ENCODE results near the gene CEACAM4.
A peak's percentile ranks its signal among the peaks of the same experiment; 100 is the strongest.

CEACAM4 gene

GRCh38 chr19:41616792-41617621, 9.9 kb downstream of the CEACAM4 start:
- no peak for DNase-seq

DNA sequence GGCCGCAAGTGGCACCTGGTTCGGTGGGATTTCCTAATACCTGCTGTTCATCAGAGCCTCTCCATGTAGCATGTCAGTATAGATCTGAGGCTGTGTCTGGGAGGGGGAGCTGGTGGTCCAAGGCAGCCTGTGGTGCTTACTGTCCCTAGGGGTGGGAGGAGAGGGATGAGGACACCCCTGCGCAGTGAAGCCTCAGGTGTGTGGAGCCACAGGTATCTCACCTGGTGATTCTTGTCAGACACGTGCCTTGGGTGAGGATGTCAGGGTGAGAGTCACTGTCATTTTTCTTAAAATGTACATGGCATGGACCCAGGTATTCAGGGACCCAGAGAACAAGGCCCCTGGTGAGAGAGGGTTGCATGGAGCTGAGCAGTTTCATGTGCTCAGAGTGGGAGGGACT, 11.7 kb downstream of the CEACAM4 start:
- no peak for DNase-seq

DNA sequence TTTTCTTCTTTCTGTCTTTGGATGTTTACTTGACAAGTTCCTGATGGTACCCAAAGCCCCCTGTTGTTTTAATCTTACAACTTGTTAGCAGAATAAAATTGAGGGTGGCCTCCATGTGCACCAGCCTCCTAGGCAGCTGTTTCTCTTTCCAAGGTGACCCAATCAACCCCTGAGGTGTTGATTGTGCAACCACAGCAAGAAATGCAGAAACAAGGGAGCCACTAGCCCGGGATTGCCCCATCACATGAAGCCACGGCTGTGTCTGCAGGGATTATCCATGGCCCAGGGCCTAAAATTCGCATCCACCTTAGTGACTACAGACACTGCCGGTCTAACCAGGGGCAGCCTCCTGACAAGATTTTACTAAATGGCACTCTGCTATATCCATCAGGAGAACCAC, 14.4 kb downstream of the CEACAM4 start:
- no peak for DNase-seq

DNA sequence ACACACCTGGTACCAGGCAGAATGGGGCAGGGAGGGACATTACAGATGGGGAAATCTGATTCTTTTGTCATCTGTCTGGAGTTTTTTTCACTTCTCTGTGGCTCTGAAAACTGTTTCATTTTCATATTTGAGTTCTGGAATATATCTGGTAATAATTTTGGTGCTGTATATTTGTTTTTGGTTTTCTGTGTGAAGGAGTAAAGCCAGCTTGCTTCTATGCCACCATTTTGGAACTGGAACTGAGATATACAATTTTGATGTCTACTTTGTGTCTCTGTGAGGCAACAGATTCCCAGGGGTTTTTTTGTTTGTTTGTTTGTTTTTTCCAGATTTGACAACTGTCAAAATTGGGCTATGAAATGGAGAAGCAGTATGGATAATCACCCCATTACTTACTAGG, 16.1 kb downstream of the CEACAM4 start:
- DNase-seq: no peak

DNA sequence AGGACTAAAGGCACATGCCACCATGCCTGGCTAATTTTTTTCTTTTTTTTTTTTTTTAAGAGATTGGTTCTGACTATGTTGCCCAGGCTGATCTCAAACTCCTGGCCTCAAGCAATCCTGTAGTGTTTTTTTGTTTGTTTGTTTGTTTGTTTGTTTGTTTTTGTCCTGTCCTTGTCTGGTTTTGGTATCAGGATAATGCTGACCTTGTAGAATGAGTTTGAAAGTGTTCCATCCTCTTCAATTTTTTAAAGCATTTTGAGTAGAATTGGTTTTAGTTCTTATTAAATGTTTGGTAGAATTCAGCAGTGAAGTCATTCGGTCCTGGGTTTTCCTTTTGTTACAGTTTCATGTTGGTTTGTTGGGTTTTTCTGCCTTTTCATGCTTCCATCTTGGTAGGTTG, 19.2 kb downstream of the CEACAM4 start:
- no peak for DNase-seq

DNA sequence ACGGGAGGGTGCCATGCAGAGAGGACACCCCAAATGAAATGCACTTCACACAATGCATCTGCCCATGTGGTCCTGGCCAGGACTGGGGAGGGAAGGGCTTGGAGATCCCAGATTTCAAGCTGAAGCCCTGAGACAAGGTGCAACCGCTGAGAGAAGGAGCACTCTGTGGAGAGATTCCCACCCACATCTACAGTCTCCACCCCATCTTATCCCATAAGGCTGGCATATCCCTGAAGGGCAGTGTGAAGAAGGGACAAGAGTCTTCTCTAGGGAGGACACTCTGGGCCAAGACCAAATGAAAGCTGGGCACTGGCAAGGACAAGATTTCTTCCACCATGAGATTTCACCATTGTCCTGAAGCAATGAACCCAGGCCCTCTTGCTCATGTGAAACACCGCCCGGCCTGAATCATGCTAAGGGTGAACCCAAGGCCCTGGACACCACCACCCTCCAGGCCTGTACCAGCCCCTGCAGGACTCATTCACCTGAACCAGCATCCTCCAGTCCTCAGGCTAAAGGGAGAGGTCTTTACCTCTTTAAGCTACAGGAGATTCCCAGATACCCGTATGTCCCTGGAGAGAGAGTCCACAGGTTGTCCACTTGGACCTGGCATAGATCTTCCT, 20.5 kb downstream of the CEACAM4 start:
- no peak for DNase-seq

- no peak for DNase-seq
These were observed 22.0 kb downstream of the CEACAM4 start for GRCh38 chr19:41604831-41605230.

- no peak for DNase-seq
These were observed 25.1 kb downstream of the CEACAM4 start for GRCh38 chr19:41601771-41602170.

- no peak for DNase-seq
These were observed 27.5 kb downstream of the CEACAM4 start for GRCh38 chr19:41599175-41599966.

- peak; percentile 77 for DNase-seq
These were observed 29.3 kb downstream of the CEACAM4 start for GRCh38 chr19:41597600-41598041.

GRCh38 chr19:41595890-41596280, 31.0 kb downstream of the CEACAM4 start:
- no peak for DNase-seq

- DNase-seq: peak; percentile 85
These were observed 31.5 kb downstream of the CEACAM4 start for GRCh38 chr19:41595258-41595889.

DNA sequence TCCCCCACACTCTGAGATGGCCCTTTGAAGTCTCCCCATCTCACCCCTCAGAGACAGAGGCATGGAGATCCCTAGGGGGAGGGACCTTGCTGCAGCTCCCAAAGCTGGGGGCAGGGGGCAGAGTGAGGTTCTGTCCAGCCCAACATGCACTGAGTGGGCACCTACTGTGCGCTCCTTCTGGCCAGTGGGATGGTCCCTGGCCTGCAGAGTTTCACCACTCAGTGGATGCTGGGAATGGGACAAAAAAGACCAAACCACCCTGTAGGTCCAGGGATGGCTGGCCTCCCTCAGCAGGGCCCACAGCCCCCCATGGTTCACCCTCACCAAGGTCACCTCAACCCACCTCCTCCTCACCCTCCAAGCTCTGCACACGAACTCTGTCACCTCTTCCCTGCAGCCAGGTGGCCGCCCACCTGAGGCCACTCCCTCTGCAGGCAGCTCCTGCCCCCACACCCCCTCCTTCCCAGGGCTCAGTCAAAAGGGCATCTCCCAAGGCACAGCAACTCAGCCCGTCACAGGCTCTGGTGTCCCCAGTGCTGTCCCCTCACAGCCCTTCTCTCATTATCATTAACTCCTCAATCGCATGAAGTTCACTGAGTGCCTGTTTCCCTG, 34.8 kb downstream of the CEACAM4 start:
- DNase-seq: no peak

DNA sequence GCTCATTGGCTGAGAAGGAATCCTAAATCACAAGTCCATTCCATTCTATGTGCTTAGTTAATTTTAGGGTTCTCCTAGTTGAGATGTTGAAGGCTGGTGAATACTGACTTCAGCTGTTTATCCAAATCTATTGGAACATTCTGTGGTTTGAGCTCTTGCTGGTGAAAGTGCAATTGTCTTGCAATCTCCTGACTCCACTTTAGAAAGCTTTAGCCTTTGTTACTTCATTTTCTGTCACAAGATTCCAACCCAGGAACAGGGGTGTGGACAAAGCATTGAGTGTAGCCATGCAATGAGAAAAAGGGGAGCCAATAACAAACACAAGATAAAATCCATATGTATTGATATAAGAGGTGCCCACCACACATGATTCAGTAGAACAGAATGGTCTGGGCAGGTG, 35.9 kb downstream of the CEACAM4 start:
- no peak for DNase-seq

DNA sequence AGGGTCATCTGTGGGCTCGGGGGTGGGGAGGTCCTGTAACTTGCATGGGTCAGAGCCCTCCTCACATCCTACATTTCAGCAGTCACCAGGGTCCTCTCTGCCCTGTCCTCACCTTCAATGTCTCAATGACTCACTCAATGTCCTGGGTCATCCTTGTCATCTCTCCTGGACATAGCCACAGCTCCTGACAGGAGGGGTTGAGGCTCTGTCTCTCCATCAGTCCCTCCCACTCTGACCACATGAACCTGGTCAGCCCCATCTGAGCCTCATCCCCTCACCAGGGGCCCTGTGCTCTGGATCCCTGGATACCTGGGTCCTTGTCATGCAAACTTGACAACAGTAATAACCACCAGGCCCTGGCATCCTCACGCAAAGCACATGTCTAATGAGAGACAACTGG, 37.5 kb downstream of the CEACAM4 start:
- no peak for DNase-seq

GRCh38 chr19:41588497-41589209, 38.2 kb downstream of the CEACAM4 start:
- DNase-seq: no peak

DNA sequence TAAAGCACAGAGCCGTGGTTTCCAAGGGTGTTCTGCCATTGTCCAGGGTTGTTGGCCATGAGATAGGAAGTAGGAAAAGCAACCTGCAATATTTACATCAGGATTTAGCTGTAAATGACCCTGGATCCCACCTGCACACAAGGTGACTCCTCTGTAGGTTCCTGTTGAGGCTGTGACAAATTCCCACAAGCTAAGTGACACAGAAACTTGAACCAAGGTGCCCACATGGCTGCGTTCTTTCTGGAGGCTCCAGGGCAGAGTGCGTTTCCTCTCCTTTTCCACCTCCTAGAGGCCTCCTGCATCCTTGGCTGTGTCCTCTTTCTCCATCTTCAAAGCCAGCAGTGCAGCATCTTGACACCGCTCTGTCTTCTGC, 39.0 kb downstream of the CEACAM4 start:
- DNase-seq: no peak

GRCh38 chr19:41587101-41587837, 39.6 kb downstream of the CEACAM4 start:
- no peak for DNase-seq

GRCh38 chr19:41586064-41586463, 40.8 kb downstream of the CEACAM4 start:
- DNase-seq: no peak

DNA sequence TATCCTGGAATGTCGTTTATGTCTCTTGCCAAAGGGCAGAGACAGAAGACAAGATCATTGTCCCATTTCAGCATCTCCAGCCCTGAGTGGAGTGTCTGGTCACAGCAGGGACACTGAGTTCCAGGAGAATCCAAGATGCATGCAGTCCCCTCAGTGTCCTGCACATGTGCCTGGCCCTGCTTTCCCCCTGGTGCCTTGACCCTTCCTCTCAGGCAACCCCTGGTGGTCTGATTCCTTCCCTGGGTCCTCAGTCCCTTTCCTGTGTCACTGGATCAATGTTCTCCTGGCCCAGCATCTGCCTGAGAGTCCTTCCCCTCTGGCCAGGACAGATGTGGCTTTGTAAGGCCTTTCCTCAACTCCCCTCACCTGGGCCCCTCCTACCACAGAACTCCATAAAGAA, 41.9 kb downstream of the CEACAM4 start:
- DNase-seq: no peak

DNA sequence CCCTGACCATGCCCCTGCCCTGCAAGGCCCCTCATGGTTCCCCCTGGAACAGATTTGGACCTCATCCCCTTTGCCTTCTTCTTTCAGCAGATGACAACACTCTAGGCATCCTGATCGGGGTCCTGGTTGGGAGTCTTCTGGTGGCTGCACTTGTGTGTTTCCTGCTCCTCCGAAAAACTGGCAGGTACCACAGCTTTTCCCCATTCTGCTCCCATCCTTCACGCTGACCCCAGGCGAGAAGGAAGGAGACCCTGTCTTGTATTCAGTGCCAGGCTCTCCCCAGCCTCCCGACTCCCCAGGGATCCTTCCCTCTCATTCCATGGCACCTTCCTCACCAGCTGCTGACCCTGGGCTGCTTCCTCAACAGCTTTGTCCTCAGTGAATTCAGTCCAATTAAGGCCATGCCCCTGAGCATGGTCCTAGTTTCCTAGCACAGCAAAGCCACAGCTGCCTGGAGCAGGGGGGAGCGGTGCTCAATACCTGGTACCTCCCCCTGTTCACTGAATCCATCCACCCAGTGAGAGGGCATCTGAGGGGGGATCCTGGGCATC, 42.5 kb downstream of the CEACAM4 start:
- no peak for DNase-seq

Data from activated CD4-positive, alpha-beta T cell treated with anti-CD3 and anti-CD28 coated beads, Interleukin-2, amount 50 U/mL, for 16 hours (primary cell).